Peyer's patch (tissue), 4 donors: ENCODE data around the gene SLC38A5. TPM values are rescaled to one million over a fixed set of nuclear protein-coding genes. Genes with fewer than 3 reads are reported as not detected.

ENCODE experiments used
- DNase-seq, 3 donors: peaks; one replicate each; pipeline ENCODE4 v3.0.0-alpha.2; 2017 to 2019
- H3K27ac ChIP-seq, 4 donors: fragments of 200-600 bp; sonication (generic); one replicate each; pipeline ENCODE4 v1.5.1; 2016 to 2019
- H3K27me3 ChIP-seq, 2 donors: fragments of 200-600 bp; sonication (generic); one replicate each; pipeline ENCODE4 v1.5.1; 2019
- H3K36me3 ChIP-seq, 3 donors: fragments of 200-600 bp; sonication (generic); one replicate each; pipeline ENCODE4 v1.5.1; 2016 to 2019
- H3K4me1 ChIP-seq, 4 donors: fragments of 200-600 bp; sonication (generic); one replicate each; pipeline ENCODE4 v1.5.1; 2016 to 2019
- H3K4me3 ChIP-seq, 4 donors: fragments of 200-600 bp; sonication (generic); 1 replicate in 3 of 4; 2 replicates in 1 of 4; pipeline ENCODE4 v1.5.1; 2016 to 2019; ENCODE audit warnings: mild to moderate bottlenecking in 1 of 4
- H3K9me3 ChIP-seq, 4 donors: fragments of 200-600 bp; sonication (generic); one replicate each; pipeline ENCODE4 v1.5.1; 2016 to 2019; ENCODE audit warnings: mild to moderate bottlenecking in 1 of 4
- POLR2A ChIP-seq, 2 donors: fragments of 450-650 bp; IDR thresholded peaks; one replicate each; pipeline ENCODE4 v1.5.1; 2017; ENCODE audit warnings: antibody characterized with exemption in 2 of 2, mild to moderate bottlenecking in 2 of 2, moderate library complexity in 2 of 2
- total RNA-seq, 4 donors: library from RNA; depleted of rRNA; stranded (reverse); fragments of >200 nt; gene quantifications; one replicate each; pipeline ENCODE4 v1.1.0, GENCODE V29; 2016
- TF ChIP-seq, protein P1 (sequence below), 6 experiments: fragments of 450-650 bp in 4 of 6; fragments of 200-600 bp in 2 of 6; sonication (generic) in 1 of 6; IDR thresholded peaks; one replicate each; pipeline ENCODE4 v1.5.1; 2017 to 2019; ENCODE audit warnings: antibody characterized with exemption in 6 of 6, mild to moderate bottlenecking in 3 of 6, moderate library complexity in 1 of 6

Gene SLC38A5
- total RNA-seq, 4 donors from 2014 or later, result 9.1 to 26.4 (median 10.9) TPM

GRCh38 chrX:48498374-48498809 lies 28.3 kb upstream of the SLC38A5 start:
- H3K27ac ChIP-seq, result no peak overlapping the region
- H3K4me3 ChIP-seq, result no peak overlapping the region
- H3K9me3 ChIP-seq, result no peaks in the 10 kb centered on the region
- H3K36me3 ChIP-seq, result no peaks in the 10 kb centered on the region
- H3K4me1 ChIP-seq, result no peaks in the 10 kb centered on the region
- TF ChIP-seq, protein P1, sequence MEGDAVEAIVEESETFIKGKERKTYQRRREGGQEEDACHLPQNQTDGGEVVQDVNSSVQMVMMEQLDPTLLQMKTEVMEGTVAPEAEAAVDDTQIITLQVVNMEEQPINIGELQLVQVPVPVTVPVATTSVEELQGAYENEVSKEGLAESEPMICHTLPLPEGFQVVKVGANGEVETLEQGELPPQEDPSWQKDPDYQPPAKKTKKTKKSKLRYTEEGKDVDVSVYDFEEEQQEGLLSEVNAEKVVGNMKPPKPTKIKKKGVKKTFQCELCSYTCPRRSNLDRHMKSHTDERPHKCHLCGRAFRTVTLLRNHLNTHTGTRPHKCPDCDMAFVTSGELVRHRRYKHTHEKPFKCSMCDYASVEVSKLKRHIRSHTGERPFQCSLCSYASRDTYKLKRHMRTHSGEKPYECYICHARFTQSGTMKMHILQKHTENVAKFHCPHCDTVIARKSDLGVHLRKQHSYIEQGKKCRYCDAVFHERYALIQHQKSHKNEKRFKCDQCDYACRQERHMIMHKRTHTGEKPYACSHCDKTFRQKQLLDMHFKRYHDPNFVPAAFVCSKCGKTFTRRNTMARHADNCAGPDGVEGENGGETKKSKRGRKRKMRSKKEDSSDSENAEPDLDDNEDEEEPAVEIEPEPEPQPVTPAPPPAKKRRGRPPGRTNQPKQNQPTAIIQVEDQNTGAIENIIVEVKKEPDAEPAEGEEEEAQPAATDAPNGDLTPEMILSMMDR (IDR thresholded peaks at IDR 0.05), result no peak
- no peak for DNase-seq
- no peaks in the 10 kb centered on the region for H3K27me3 ChIP-seq

DNA sequence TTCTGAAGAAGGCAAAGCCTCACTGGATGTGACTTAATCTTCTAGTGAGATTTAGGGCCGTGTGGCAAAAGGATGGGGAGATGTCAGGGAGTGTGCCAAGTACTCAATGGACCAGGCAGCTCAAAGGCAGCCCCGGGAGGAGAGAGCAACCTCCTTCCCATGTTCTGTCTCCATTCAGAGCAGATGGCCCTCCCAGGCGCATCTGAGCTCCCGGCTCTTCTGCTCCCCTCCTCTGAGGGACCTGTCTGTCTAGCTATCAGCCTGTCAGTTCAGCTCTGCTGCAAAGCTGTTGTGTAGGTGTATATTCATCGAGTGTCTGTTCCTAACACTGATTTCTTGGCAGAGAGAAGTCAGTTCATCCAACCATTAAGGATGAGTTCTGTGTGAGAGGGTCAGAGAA lies 27.8 kb upstream of the SLC38A5 start:
- DNase-seq, result no peak
- Histone ChIP-seq H3K27ac (no peak overlapping the region), H3K4me3 (no peak overlapping the region), H3K27me3 (no peaks in the 10 kb centered on the region), H3K4me1 (no peaks in the 10 kb centered on the region), H3K9me3 (no peaks in the 10 kb centered on the region), H3K36me3 (no peaks in the 10 kb centered on the region)
- TF ChIP-seq POLR2A (IDR thresholded peaks at IDR 0.05), result no peak
- TF ChIP-seq, protein P1 (IDR thresholded peaks at IDR 0.05), result no peak

DNA sequence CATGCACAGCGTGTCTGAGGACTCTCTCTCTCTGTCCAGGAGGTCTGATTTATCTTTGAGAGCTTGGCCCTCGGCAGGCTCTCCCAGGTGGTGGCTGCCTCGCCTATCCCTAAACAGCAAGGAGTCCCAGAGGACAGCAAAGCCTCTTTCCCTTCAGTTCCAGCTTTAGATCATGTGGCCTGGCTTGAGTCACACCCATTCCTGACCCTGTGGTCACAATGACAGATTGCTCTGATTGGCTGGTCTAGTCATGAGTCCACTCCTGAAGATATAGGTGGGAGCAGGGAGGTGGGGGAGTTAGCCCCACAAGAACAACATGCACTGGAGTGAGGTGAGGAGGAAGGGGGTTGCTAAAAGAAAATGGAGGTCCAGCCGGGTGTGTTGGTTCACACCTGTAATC lies 26.6 kb upstream of the SLC38A5 start:
- H3K4me1 ChIP-seq, result no peaks in the 10 kb centered on the region
- TF ChIP-seq POLR2A (IDR thresholded peaks at IDR 0.05), result no peak
- TF ChIP-seq, protein P1 (IDR thresholded peaks at IDR 0.05), result no peak
- H3K36me3 ChIP-seq, result no peaks in the 10 kb centered on the region
- no peaks in the 10 kb centered on the region for H3K9me3 ChIP-seq
- no peak overlapping the region for H3K4me3 ChIP-seq
- H3K27ac ChIP-seq, result no peak overlapping the region
- no peaks in the 10 kb centered on the region for H3K27me3 ChIP-seq
- no peak for DNase-seq

DNA sequence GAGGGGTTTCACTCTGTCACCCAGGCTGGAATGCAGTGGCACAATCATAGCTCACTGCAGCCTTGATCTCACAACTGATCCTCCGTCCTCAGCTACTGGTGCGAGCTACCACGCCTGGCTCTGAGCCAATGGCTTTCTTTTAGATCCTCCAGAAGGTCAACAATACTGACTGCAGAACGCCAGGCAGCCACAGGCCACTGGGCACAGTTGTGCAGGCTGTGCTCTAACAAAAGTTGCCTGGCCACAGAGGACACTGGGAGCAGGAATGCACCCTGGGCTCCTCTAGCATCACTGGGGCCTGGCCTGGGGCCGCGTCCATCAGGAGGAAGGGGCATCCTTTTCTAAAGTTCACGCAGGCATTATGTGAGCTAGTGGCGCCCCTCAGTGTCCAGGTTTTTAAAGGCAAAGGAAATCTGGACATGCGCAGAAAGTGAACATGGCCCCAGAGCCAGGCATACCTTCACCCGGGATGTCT lies 23.9 kb upstream of the SLC38A5 start:
- no peak for DNase-seq
- no peaks in the 10 kb centered on the region for H3K36me3 ChIP-seq
- H3K9me3 ChIP-seq, result no peaks in the 10 kb centered on the region
- H3K27me3 ChIP-seq, result no peaks in the 10 kb centered on the region
- no peaks in the 10 kb centered on the region for H3K4me1 ChIP-seq
- no peak overlapping the region for H3K4me3 ChIP-seq
- TF ChIP-seq POLR2A (IDR thresholded peaks at IDR 0.05), result no peak
- TF ChIP-seq, protein P1 (IDR thresholded peaks at IDR 0.05), result peak in 3 of 6 experiments; percentile 6 to 20 (median 16)
- no peak overlapping the region for H3K27ac ChIP-seq

DNA sequence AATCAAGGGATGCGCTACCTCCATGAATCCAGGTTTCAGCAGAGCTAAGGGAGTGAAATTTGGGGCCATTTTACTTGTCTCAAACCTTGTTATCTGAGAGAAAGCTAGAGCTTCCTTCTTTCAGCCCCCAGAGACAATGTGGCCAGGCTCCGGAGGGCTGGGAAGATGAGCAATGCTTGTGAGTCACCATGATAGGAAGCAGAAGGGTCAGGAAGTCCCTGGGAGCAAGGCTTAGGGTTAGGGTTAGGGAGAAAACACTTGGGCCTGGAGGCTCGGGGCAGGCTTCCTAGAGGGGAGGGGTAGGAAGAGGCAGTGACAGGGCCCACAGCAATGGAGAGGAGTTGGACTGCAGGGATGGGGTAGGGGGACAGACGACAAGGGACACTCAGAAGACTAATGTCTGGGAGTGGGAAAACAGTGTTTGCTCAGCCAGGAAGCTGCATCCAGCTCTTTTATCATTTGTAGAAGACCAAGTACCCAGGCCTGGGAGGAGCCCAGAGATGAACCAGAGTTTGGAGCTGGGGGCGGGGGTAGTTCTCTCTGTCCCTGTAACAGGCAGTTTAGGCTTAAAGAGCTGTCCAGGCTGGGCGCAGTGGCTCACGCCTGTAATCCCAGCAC lies 22.3 kb upstream of the SLC38A5 start:
- no peak for TF ChIP-seq POLR2A (IDR thresholded peaks at IDR 0.05)
- Histone ChIP-seq H3K4me1 (no peaks in the 10 kb centered on the region), H3K36me3 (no peaks in the 10 kb centered on the region), H3K27me3 (no peaks in the 10 kb centered on the region), H3K27ac (no peak overlapping the region), H3K4me3 (no peak overlapping the region), H3K9me3 (no peaks in the 10 kb centered on the region)
- no peak for DNase-seq

GRCh38 chrX:48491809-48492208 lies 21.7 kb upstream of the SLC38A5 start:
- DNase-seq, result no peak
- no peak overlapping the region for H3K4me3 ChIP-seq
- TF ChIP-seq, protein P1 (IDR thresholded peaks at IDR 0.05), result no peak
- TF ChIP-seq POLR2A (IDR thresholded peaks at IDR 0.05), result no peak
- H3K4me1 ChIP-seq, result no peaks in the 10 kb centered on the region
- no peaks in the 10 kb centered on the region for H3K27me3 ChIP-seq
- no peaks in the 10 kb centered on the region for H3K9me3 ChIP-seq
- H3K27ac ChIP-seq, result no peak overlapping the region
- no peaks in the 10 kb centered on the region for H3K36me3 ChIP-seq
